Astrocyte (in vitro differentiated cells and primary cell): ENCODE results near the gene WDR19. TPM values are rescaled to one million over a fixed set of nuclear protein-coding genes. Genes with fewer than 3 reads are reported as not detected.
"Not testable (repeated sequence)": the region's sequence is repeated elsewhere in the genome, so short reads cannot be mapped to it uniquely, and the experiment has no call there.

Source experiments
- DNase-seq: peaks from one replicate; pipeline ENCODE4 v3.0.0-alpha.2; 2010; ENCODE audit warnings: low read depth
- FAIRE-seq: peaks from 2 replicates; lab custom pipeline; 2011; peaks lifted over from hg19 to GRCh38; lab: Jason Lieb, UNC
- H2AFZ ChIP-seq: 2 replicates; pipeline ENCODE4 v1.6.0; 2012; ENCODE audit warnings: low read depth, low read length, inconsistent platforms
- H3K27ac ChIP-seq: 2 replicates; pipeline ENCODE4 v1.5.1; 2011; ENCODE audit warnings: low read depth, low read length, inconsistent platforms
- H3K27me3 ChIP-seq: 2 replicates; pipeline ENCODE4 v1.6.0; 2011; ENCODE audit warnings: low read length, inconsistent platforms; ENCODE audit not compliant: insufficient read depth
- H3K36me3 ChIP-seq: 2 replicates; pipeline ENCODE4 v1.5.1; 2011; ENCODE audit warnings: low read length, inconsistent platforms; ENCODE audit not compliant: insufficient read depth
- H3K4me1 ChIP-seq: 2 replicates; pipeline ENCODE4 v1.5.1; 2011; ENCODE audit warnings: low read length, inconsistent platforms; ENCODE audit not compliant: insufficient read depth
- H3K4me2 ChIP-seq: 2 replicates; pipeline ENCODE4 v1.6.0; 2012; ENCODE audit warnings: low read length, inconsistent platforms
- H3K4me3 ChIP-seq: 2 replicates; pipeline ENCODE4 v1.5.1; 2011; ENCODE audit warnings: low read depth, mild to moderate bottlenecking, low read length, inconsistent platforms; ENCODE audit not compliant: insufficient read depth
- H3K79me2 ChIP-seq: 2 replicates; pipeline ENCODE4 v1.6.0; 2012; ENCODE audit warnings: mild to moderate bottlenecking, low read length, inconsistent platforms; ENCODE audit not compliant: insufficient read depth
- H3K9ac ChIP-seq: 2 replicates; pipeline ENCODE4 v1.6.0; 2012; ENCODE audit warnings: mild to moderate bottlenecking, low read length, inconsistent platforms
- H3K9me3 ChIP-seq: 2 replicates; pipeline ENCODE4 v1.5.1; 2012; ENCODE audit warnings: low read depth, mild to moderate bottlenecking, low read length, inconsistent platforms; ENCODE audit not compliant: insufficient read depth
- H4K20me1 ChIP-seq: 2 replicates; pipeline ENCODE4 v1.6.0; 2012; ENCODE audit warnings: low read length, inconsistent platforms; ENCODE audit not compliant: insufficient read depth
- H3K27ac Mint-ChIP-seq: one replicate; pipeline ENCODE4 v1.8.0; 2021; ENCODE audit warnings: mild to moderate bottlenecking, mixed read lengths; ENCODE audit not compliant: unreplicated experiment
- H3K27me3 Mint-ChIP-seq: one replicate; pipeline ENCODE4 v1.8.0; 2021; ENCODE audit warnings: low read depth, mixed read lengths; ENCODE audit not compliant: unreplicated experiment
- H3K36me3 Mint-ChIP-seq: one replicate; pipeline ENCODE4 v1.8.0; 2021; ENCODE audit warnings: low read depth, mixed read lengths; ENCODE audit not compliant: unreplicated experiment
- H3K4me1 Mint-ChIP-seq: one replicate; pipeline ENCODE4 v1.8.0; 2021; ENCODE audit warnings: low read depth, mixed read lengths; ENCODE audit not compliant: unreplicated experiment
- H3K4me3 Mint-ChIP-seq: one replicate; pipeline ENCODE4 v1.8.0; 2021; ENCODE audit warnings: mild to moderate bottlenecking, moderate library complexity, mixed read lengths; ENCODE audit not compliant: unreplicated experiment
- H3K9me3 Mint-ChIP-seq: one replicate; pipeline ENCODE4 v1.8.0; 2021; ENCODE audit warnings: mild to moderate bottlenecking, mixed read lengths; ENCODE audit not compliant: unreplicated experiment
- EZH2 ChIP-seq: IDR thresholded peaks from 2 replicates; pipeline ENCODE4 v1.6.1; 2012; ENCODE audit warnings: mild to moderate bottlenecking, low read length, inconsistent platforms; ENCODE audit not compliant: insufficient read depth
- total RNA-seq: library from RNA; stranded (reverse); gene quantifications from 2 replicates; pipeline ENCODE4 v1.2.1, GENCODE V29; 2021
- TF ChIP-seq, protein P1 (sequence below): IDR thresholded peaks from 2 replicates; pipeline ENCODE4 v1.5.1; 2011; ENCODE audit warnings: low read depth, mild to moderate bottlenecking, inconsistent platforms, low read length, moderate library complexity; ENCODE audit not compliant: insufficient read depth

WDR19 gene
- total RNA-seq, 1 donor from 2014 or later: 18.0 TPM

DNA sequence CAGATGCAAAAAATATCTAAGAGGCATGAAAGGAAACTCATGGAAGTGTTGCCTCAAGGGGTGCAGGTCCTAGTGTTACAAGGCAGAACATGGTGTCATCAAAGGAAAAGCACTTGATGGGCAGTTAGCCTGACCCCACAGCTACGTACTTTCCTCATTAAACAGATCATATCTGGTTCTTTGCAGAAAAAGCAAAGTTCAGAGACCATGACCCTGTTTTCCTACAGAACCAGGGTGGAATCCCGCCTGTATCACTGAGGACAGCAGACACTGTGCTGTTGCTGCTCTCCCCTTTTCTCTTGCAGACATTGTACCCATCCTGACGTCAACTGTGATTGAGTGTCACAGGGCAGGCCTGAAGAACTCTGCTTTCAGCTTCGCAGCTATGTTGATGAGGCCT is 92.2 kb downstream of the WDR19 start:
- H3K4me1 ChIP-seq: no peaks in the 10 kb centered on the region
- Mint-ChIP-seq H3K9me3 (no peaks in the 10 kb centered on the region), H3K27me3 (no peaks in the 10 kb centered on the region), H3K36me3 (peaks cover 34% of the 10 kb centered on the region), H3K4me1 (peaks cover 4% of the 10 kb centered on the region), H3K4me3 (no peak overlapping the region), H3K27ac (no peak overlapping the region)
- DNase-seq: no peak
- no peak for TF ChIP-seq EZH2
- H3K79me2 ChIP-seq: no peaks in the 10 kb centered on the region
- no peaks in the 10 kb centered on the region for H4K20me1 ChIP-seq
- peaks cover 19% of the 10 kb centered on the region for H3K36me3 ChIP-seq
- no peak overlapping the region for H3K4me2 ChIP-seq
- H3K4me3 ChIP-seq: no peak overlapping the region
- H3K27ac ChIP-seq: no peak overlapping the region
- no peaks in the 10 kb centered on the region for H3K9me3 ChIP-seq
- H2AFZ ChIP-seq: no peak overlapping the region
- no peaks in the 10 kb centered on the region for H3K27me3 ChIP-seq
- no peak for FAIRE-seq
- no peak overlapping the region for H3K9ac ChIP-seq

- H3K4me3 ChIP-seq, FAIRE-seq, H3K27me3 ChIP-seq, H3K27ac Mint-ChIP-seq, H3K4me1 ChIP-seq, H2AFZ ChIP-seq, H3K27ac ChIP-seq, H3K4me3 Mint-ChIP-seq, H3K9me3 Mint-ChIP-seq, H3K9ac ChIP-seq, H3K4me2 ChIP-seq, H3K4me1 Mint-ChIP-seq, H3K27me3 Mint-ChIP-seq, H3K79me2 ChIP-seq, DNase-seq, H3K9me3 ChIP-seq, H4K20me1 ChIP-seq: not testable (repeated sequence)
- H3K36me3 Mint-ChIP-seq: peaks cover 34% of the 10 kb centered on the region
- H3K36me3 ChIP-seq: peaks cover 21% of the 10 kb centered on the region
These were observed 95.3 kb downstream of the WDR19 start for GRCh38 chr4:39277661-39278060.

GRCh38 chr4:39278476-39278875 is 96.1 kb downstream of the WDR19 start:
- Histone ChIP-seq H3K4me3 (no peak overlapping the region), H3K27me3 (no peaks in the 10 kb centered on the region), H3K36me3 (peaks cover 18% of the 10 kb centered on the region), H3K4me1 (no peaks in the 10 kb centered on the region), H2AFZ (no peak overlapping the region), H3K4me2 (no peak overlapping the region), H4K20me1 (no peaks in the 10 kb centered on the region), H3K79me2 (no peaks in the 10 kb centered on the region), H3K9me3 (no peaks in the 10 kb centered on the region), H3K9ac (no peak overlapping the region), H3K27ac (no peak overlapping the region)
- Mint-ChIP-seq H3K27ac (no peak overlapping the region), H3K4me3 (no peak overlapping the region), H3K9me3 (no peaks in the 10 kb centered on the region), H3K36me3 (peaks cover 28% of the 10 kb centered on the region), H3K4me1 (peaks cover 4% of the 10 kb centered on the region), H3K27me3 (no peaks in the 10 kb centered on the region)
- FAIRE-seq (no peak), DNase-seq (no peak)
- no peak for TF ChIP-seq EZH2
- TF ChIP-seq, protein P1, sequence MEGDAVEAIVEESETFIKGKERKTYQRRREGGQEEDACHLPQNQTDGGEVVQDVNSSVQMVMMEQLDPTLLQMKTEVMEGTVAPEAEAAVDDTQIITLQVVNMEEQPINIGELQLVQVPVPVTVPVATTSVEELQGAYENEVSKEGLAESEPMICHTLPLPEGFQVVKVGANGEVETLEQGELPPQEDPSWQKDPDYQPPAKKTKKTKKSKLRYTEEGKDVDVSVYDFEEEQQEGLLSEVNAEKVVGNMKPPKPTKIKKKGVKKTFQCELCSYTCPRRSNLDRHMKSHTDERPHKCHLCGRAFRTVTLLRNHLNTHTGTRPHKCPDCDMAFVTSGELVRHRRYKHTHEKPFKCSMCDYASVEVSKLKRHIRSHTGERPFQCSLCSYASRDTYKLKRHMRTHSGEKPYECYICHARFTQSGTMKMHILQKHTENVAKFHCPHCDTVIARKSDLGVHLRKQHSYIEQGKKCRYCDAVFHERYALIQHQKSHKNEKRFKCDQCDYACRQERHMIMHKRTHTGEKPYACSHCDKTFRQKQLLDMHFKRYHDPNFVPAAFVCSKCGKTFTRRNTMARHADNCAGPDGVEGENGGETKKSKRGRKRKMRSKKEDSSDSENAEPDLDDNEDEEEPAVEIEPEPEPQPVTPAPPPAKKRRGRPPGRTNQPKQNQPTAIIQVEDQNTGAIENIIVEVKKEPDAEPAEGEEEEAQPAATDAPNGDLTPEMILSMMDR: no peak
